Suprapubic skin (tissue), 3 donors: ENCODE measurements around the gene ANKEF1.

Experiments used
- CTCF ChIP-seq, 2 donors: fragments of 200-600 bp in 1 of 2; fragments of 450-650 bp in 1 of 2; sonication (generic) in 1 of 2; IDR thresholded peaks; one replicate each; pipeline ENCODE4 v1.5.1; 2016 to 2019; ENCODE audit warnings: antibody characterized with exemption in 2 of 2, mild to moderate bottlenecking in 1 of 2, moderate library complexity in 1 of 2
- POLR2A ChIP-seq, 2 donors: fragments of 450-650 bp; IDR thresholded peaks; one replicate each; pipeline ENCODE4 v1.6.1; 2017; ENCODE audit warnings: antibody characterized with exemption in 2 of 2, mild to moderate bottlenecking in 2 of 2, moderate library complexity in 2 of 2

GRCh38 chr20:10077081-10077471 lies 42.3 kb downstream of the ANKEF1 start:
- TF ChIP-seq CTCF (IDR thresholded peaks at IDR 0.05) (peak in 1 of 2 donors; percentile 14), POLR2A (IDR thresholded peaks at IDR 0.05) (no peak)
